HG02938 (cell line): ENCODE data around the gene ETV3.

Source experiments
- ATAC-seq: cut with Tn5 transposase; IDR thresholded peaks from one replicate; pipeline ENCODE4 v1.9.1; 2021; ENCODE audit warnings: mild to moderate bottlenecking, moderate library complexity; ENCODE audit not compliant: unreplicated experiment

Gene ETV3

DNA sequence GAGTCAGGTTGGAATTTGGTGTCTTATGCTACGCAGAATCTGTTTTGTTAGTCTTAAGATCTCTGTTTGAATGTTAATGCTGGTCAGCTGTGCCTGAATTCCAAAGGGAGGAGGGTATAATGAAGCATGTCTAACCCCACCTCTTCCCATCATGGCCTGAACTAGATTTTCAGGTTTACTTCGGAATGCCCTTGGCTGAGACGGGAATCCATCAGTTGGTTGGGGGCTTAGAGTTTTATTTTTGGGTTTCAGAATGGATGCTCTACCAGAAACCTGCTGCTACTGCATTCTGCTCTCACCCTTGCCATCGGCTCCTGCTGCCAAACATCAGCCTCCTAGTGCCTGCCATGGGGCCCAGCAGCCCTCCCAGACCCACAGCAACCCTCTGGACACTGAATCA lies 24.1 kb upstream of the ETV3 start:
- no peak for ATAC-seq

DNA sequence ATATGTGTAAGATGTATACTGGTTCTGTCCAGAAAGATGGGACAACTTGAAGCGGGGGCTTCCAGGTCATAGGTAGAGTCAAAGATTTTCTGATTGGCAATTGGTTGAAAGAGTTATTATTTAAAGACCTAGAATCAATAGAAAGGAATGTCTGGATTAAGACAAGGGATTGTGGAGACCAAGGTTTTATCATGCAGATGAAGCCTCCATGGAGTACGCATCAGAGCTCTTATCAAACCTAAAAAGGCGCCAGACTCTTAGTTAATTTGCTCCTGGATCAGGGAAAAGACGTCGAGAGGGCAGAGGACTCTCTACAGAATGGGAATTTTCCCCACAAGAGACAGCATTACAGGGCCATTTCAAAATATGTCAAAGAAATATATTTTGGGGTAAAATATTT lies 23.7 kb upstream of the ETV3 start:
- no peak for ATAC-seq

DNA sequence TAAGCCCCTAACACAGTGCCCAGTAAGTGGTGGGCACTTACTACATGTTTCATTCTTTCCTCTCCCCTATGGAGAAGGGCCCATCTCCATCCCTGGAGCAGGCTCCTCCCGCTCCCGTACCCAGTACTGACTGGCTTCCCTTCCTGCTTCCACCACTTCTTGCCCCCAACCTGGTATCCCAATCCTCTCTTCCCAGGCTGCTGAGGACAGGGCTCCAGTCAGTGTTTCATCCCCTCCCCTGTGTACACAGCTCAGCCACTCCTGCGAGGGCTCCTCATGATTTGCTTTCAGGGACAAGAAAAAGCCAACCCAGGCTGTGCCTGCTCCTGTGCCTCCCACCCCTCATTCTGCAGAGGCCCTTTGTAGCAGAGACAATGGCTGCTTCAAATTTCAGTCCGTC lies 20.8 kb upstream of the ETV3 start:
- no peak for ATAC-seq

DNA sequence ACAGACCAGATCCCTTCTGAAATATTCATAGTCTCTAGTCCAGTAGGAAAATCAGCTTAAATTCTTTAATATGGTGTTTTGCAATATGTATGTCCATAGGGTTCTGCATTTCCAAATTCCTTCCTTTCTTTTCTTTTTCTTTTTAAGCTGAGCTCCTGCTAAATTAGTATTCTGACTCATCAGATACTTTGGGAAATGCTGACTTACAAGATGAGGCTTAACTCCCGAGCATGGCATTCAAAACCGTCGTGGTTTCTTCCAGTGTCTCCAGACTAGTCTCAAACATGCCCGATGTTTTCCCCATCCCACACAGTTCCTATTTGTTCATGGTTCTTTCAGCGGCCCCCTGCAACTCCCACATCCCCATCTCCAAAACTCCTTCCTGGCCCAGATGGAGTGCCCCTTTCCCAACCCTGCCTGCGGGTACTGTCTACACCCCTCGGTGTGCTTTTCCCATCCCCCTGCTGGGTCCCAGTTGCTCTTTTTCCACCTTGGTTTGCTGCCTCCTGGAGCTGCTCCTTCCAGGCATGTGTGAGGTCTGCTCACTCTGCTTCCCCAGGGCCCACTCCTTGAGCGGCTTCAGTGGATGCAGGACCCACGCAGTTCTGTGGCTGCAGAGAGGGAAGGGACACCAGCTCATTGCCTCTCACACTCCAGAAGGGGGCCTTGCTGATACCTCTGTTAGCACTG lies 19.5 kb upstream of the ETV3 start:
- no peak for ATAC-seq

DNA sequence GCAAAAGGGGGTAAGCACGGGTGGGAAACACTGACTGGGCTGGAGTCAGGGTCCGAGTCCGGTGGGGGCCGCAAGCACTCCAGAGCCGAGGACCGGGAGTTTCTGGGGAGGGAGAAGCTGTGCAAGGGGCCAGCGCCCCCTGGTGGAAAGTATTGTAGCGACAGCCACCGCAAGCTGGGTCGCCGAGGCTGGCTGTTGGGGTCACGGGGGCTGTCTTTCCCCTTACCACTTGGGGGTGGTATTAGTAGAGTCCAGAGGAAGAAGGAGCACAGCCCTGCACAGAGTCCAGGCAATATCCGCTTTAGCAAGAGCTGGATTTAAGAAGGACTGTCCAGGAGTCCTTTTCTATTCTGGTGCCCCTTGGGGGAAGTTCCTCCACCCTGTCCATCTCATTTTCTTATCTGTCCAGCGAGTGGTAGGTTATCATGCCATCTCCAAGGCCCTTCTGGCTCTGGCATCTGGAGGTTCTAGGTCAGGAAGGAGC lies 17.9 kb upstream of the ETV3 start:
- peak; percentile 48 for ATAC-seq

DNA sequence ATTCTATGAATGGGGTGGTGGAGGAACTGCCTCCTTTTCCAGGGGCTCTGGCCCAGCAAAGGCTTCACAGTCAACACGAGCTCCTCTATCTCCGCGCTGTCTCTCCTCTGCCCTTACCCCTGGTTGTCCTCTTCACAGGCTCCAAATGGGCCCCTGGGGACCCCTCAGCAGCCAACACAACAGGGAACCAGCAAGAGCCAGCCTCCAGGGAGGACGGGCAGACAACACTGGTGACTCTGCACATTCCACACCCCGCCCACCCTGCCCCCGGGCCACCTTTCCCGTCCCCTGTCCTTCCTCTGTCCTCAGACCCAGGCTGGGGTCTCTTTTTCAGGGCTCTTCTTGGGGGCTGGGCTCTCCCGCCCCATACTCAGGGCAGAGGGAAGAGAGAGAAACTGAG lies 17.5 kb upstream of the ETV3 start:
- no peak for ATAC-seq

DNA sequence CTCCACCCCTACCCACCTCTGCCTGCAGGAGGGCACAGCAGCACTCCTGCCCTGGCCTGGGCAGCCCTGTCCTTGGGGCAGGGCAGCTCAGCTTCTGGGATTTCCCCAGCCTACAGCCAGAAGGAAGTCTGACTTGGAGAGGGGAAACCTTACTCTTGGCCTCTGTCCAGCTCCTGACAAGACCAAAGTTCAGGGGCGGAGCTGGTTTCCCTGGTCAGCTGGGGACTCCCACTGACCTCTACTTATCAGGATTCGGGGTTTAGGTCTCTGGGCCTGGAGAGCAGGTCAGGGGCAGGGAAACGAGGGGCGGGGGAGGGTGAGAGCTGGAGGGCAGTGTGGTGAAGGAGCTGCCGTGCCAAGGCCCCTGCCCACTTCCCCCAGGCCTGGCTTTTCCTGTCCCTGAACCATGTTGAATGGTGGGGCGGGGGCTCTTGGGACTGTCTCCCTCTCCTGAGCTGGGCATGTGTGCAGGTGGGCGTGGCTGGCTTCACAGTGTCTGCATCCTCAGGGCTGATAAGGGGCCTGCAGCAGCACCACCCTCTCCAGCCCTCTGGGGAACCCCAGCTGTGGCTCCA lies 16.8 kb upstream of the ETV3 start:
- ATAC-seq: no peak

DNA sequence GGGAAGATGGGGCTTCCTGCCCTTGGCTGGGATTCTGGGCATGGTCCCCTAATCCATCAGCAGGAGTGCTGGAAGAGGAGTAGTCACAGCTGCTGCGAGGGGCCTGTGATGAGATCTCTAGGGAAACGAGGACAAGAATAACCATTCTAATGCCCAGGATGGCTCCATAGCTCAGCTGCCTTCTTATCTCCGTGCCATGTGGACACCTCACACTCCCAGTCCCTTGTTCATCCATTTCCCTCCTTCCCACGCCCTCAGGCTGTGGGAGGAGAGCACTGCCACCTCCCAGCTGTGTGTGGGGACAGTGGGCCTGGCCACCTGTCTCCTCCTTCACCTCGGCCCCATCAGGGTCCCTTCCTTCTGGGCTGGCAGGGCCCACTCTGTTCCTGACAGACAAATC lies 16.1 kb upstream of the ETV3 start:
- ATAC-seq: no peak

DNA sequence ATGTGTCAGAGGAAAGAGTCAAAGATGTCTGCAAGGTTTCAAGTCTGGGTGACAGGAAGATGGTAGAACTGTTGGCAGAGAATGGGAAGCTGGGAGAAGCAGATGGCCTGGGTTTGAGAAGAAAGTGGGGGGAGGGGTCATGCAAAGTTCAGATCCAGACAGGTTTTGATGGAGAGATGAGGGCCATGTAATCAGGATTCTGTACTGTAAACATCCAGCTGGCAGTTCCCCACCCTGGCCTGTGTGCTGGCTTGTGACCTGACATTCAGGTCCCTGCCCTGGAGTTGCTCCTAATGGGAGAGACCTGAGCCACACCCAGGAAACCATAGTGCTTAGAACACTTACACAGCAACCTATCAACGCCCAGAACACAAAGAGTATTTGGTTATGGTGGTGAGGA lies 15.6 kb upstream of the ETV3 start:
- ATAC-seq: no peak

DNA sequence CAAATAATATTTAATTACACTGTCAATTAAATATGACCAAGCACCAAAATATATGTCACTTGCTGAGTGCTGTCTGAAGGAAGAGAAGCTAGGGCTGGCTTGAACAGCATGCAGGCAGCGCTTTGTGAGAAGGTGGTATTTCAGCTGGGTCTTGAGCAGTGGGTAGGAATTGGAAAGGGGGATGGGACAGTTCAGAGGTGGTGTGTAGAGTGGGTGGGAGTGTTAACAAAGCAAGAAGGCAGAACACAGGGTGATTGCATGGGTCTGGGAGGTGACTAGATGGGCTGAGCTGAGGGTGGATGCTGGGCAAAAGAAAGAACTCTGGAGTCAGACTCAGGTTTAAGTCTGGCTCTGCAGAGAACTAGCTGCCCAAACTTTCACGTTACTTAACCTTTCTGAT lies 14.3 kb upstream of the ETV3 start:
- ATAC-seq: no peak

DNA sequence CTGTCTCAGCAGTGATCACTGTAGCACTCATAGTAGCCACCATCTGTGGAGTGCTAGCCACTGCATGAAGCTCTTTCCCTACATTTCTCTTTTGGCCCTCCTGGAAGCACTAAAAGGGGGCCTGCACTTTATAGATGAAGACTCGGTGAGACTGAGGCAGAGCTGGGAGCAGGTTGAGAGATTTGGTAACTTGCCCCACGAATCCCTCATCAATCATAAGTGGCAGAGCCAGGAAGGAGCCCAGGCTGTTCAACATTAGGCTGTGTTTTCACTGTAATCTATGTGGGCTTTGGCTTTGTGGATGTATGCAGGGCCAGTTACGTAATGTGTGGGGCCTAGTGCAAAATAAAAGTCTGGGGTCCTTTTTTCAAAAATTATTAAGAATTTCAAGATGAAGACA lies 13.3 kb upstream of the ETV3 start:
- no peak for ATAC-seq

DNA sequence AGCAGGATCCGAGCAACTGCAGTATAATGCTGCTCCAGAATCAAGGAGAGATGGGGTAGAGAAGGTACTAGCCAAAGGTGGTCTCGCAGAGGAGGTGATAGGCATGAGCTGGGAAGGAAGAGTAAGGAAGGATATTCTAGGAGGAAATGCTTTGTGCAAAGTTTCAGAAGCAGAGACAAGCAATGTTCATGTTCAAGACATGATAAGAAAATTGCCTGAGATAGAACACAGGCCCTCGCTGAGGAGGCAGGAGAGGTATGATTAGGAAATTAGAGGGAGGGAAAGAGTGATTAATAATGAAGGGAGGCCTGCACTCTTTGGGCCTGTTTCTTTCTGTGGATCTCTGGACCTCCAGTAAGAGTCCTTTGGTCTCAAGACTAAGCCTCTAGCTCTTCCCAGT lies 12.9 kb upstream of the ETV3 start:
- no peak for ATAC-seq

DNA sequence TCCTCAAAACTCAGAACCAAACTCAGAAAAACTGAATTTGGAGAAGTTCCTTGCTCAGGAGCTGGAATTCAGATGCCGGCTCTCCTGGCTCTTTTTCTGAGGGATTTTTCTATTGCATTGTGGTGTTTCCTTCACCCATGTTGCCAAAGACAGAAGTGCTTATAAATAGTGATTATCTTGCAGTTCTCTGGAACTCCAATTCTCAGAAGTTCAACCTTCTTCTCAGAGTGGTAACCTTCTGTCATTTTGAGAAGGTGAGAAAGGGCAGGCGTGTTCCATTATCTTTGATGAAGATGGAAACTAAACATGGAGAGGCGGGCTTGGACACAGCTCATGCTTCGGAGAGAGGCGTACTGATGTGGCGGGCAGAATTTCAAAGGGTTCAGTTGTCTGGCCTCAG lies 12.4 kb upstream of the ETV3 start:
- ATAC-seq: no peak

DNA sequence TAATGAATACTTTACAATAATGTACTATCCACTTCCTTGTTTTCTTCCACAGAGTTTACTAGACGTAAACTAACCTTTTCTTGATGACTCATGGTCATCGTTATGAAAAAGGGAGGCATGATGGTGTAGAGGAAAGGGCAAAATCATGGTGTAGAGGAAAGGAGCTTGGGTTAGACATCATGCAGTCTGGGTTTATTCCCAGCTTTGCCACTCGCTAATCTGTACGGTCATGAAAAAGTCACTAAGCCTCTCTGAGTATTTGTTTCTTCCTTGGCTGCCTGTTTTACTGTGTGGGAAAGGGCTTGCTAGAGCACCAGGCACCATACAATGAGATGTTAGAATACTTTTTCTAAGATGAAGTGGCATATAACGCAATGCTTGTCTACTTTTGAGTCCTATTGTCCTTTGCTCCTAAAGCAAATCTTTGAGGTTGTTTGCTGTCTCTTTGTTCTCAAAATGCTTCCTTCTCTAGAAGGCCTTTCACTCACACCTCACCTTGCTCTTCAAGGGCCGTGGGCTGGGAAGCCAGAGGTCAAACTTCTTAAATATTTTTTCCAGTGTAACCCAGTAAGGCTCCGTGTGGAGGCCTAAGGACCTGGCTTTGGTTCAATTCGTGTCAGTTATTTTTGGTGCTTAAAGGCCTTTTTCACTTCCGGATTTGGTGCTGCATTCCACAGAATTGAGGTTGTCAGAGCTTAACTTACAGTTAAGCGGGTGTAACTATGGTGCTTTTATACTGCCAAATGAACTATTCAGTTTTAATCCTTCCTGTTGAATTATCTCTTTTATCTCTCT lies 9.9 kb upstream of the ETV3 start:
- no peak for ATAC-seq

DNA sequence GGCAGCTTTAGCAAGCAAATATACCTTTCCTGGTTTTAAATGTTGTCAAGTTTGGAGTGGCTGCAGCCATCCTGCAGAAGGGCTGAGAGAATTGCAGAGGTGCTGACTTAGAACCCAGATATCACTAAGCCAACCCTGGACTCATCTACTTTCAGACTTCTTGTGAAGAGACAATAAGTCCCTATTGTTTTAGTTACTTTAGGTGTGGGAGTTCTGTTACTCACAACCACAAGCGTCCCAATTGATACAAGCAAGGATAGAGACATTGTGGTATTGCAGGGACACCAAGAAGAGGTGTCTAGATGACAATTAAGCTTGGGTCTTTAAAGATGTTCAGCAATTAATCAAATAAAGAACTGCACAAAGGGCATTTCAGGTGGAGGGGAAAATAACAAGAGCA lies 8.8 kb upstream of the ETV3 start:
- ATAC-seq: no peak

DNA sequence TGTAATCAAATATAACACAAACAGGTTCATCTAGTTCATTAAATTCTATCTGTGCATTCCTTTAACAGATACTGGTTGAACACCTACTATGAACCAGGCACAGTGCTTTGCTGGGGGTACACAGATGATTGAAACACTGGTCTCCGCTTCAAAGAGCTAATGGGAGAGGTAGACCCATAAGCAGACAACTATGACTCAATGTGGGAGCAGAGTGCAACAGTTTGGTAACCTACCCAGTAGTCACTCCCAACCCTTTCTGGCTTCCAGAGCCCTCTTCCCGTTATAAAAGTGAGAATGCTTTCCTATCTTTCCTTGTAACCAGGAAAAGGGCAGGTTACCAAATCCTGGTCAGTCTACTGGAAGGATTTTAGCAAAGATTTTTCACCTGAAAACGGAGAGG lies 8.0 kb upstream of the ETV3 start:
- no peak for ATAC-seq

DNA sequence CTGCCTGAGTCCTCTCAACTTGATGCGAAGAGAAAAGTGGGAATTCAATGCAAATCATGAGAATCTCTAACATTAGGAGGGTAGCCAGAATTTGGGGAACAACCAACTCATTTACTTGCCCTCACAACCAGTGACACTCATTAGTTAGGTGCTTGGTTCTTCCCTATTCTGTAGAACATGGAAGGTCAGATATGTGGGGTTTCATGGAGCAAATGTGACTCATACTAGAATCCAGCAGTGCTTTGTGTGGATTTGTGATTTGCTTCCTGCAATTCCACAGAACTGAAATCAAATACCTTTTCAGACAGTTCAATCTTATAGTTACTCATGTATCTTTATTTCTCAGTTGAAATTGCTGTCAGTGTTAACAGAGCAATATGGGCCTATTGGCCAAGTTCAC lies 6.9 kb upstream of the ETV3 start:
- no peak for ATAC-seq

DNA sequence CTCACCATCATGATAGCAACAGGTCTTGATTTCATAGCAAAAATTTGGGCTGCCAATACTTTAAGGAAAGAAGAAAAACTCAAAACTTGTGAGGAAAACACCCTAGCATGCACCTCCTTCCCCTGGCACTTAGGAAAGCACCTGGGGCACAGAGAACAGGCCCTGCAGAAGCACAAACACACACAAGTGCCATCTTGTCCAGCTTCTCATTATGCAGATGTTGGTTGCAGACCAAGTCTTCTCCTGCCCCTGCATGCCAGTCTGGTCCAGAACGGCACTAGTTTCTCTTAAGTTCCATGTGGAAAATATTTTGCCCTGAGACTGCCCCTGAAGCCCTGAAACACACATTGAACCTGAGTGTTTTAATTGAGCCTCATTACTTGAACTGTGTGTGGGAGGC lies 6.3 kb upstream of the ETV3 start:
- ATAC-seq: no peak

DNA sequence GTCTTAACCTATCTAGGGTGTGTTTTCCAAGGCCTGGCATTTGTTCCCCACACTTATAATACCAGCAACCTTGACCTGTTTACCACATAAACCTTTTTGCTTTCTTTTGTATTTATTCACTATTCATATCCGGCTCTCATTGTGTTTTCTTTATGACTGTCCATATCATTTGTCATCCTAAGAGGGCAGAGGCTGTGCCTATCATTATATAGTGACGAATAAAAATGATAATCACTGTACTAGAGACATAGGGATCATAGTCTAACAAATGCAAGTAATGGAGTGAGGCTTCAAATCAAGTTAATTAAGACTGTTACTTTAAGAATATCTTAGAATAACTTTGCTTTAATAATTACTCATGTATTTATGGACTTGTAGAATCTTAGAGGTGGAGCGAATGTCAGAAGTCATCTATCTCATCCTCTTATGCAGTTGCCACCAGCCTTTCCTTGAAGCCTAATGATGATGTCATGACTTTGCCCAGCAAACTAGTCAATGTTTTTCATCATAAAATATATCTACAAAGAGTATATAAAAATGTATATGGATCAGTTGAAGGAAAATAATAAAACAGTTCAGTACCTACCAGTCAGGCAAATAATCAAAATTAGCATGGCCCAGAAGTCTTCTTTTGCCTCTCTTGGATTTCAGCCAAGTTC lies 4.7 kb upstream of the ETV3 start:
- no peak for ATAC-seq

DNA sequence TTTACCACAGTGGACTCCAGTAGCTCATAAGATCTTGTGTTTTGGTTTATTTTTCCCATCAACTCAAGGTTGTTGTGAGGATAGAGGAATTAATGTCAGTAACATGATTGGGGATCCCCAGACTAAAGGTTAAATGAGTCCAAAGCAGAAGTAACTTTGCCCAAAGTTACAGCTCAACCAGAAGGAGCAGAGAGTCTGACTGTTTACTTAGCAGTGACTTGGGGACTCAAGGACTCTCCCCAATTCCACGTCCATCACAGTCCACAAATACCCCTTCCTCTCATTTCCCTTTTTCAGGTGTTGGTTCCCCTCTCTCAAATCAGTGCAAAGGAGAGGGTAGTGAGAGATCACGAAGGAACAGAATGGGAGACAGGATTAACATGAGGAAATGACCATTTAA lies 4.0 kb upstream of the ETV3 start:
- no peak for ATAC-seq

DNA sequence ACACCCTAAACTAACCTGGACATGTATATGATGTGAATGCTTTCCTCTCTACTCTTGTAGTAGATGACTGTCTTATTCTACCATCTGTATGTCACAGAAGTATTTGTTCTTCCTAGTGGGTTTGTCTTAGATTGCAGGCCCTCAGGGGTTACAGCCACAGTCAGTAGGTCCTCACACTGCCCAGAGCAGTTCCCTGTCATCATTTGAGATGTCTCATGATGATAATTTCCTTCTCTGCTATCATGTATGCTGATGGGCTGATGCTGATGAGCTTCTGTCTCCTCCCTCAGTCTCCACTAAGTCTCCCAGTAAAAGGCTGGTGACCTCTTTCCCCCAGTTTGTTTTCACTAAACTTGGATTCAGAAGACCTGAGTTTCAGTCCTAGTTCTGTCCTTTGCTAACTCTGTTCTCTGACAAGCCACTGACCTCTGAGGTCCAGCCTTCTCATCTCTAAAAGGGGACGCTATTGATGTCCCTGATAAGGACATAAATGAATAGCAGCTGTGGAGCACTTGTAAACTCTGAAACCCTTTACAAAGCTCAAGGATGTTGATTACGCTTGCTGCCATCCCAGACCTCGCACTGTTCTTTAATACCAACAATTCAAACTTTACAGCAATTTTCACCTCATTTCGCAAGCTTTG lies 3.1 kb upstream of the ETV3 start:
- ATAC-seq: no peak
